Stimulated activated CD4-positive, alpha-beta T cell treated with anti-CD3 and anti-CD28 coated beads, Interleukin-2, amount 100 ng/mL, for 48 hours (primary cell): Measurements from ENCODE around the gene GGA1.

Source experiments
- DNase-seq, 2 donors: peaks; one replicate each; pipeline ENCODE4 v3.0.0-alpha.2; 2020

Gene GGA1

DNA sequence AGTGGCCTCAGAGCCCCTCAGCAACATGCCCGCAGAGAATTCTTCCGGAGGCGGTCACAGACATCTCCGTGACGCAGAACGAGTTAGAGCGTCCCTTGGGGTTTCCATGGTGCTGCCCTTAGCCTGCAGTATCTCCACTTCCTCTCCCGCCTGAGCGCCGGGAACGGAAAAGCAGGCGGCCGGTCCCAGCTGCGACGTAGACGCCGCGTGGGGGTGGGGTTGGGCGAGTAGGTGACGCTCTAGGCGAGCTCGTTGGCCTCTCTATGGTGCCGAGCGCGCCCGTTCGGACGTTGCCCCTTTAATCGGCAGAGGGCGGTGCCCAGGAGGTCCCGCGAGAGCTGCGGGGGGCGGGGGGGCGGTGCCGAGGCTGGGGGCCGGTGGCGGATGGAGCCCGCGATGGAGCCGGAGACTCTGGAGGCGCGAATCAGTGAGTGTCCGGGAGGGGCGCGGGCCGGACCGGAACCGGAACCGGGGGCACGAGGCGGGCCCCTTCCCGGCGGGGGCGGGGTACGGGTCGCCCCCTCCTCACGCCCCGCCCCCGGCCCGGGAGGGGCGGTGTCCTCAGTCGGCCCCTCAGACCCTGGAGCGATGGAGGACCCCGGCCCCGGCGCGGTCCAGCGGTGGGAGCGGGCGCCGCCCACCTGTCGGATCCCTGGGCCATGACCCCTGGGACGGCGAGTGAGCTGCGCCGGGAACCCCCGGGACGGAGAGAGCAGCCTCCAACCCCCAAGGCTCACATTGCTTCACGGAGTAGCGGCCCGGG is at the start of gene GGA1:
GGA1 (plus strand) TSS at position 358 of the 763 bp plus-strand sequence; CDS start at position 385, 27 bp downstream.
- DNase-seq = peak; percentile 91 to 92

GRCh38 chr22:37559521-37559900 is 49.1 kb upstream of the GGA1 start:
- DNase-seq = no peak

- DNase-seq = no peak
Observed at GRCh38 chr22:37559901-37560607, 48.6 kb upstream of the GGA1 start, which contains the start of gene CDC42EP1. Gene CDC42EP1 (plus strand): TSS chr22:37560480. CDS start chr22:37566350, 5,870 bp downstream.

DNA sequence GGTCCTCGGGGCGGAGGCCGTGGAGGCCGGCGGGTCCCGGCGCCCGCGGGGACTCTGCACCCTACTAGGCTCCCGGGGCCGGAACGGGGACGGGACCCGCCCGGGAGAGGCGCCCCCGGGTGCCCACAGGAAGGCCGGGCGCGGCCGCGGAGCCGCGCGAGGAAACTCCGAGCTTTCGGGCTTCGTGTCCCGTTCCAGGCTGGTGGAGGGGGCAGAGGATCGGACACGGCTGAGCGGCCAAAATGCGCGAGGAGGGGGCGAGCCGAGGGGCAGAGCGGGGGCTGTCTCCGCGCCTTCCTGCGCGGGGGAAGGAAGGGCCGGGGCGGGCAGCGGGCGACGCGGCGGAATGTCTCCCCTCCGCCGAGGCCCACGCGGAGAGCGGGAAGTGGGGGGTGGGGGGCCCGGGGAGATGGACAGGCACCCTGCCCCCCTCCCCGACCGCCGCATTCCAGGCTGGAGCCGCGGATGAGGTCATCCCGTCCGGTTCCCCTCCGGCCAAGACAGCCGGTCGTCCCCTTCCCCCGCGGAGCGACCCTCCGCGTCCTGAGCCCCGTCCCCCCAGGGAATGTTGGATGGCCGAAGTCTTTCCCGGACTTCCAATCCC is 47.9 kb upstream of the GGA1 start:
- no peak for DNase-seq

- DNase-seq = peak; percentile 85 to 88
Observed at GRCh38 chr22:37561212-37562048, 47.2 kb upstream of the GGA1 start.

DNA sequence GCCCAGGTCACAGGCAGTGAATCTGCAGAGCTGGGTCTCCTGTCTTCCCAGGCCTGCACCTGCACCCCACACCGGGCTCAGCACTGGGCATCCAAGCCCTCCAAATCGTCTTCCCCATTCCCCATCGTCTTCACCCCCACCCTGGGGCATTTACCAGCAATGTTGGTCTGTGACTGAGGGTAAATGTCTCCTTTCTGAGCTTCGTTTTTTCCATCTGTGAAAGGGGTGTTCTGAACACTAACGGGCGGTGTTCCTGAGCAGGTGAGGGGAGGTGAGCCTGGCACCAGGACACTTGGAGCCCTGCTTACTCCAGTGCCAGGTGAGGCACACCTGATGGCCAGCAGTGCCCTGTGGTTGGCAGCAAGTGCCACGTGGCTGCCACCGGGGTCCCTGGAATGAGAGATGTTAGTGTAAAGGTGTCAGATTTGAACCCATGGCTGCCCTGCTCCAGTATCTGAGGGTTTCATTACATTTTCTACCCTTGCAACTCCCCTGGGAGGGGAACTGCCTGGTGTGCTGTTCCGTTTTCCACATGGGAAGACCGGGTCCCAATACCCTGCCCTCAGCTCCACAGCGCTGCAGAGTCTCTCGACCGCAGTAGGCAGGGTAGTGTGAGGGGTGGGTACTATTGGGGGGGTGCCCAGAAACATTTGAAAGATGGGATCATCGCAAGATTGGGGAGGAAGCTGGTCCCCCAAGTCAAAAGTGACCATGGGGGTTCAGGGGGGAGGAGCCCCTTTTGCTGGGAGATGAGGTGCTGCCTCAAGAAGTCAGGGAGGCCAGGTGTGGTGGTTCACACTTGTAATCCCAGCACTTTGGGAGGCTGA is 46.4 kb upstream of the GGA1 start:
- DNase-seq = no peak

GRCh38 chr22:37563153-37564081 is 45.2 kb upstream of the GGA1 start:
- DNase-seq = no peak

DNA sequence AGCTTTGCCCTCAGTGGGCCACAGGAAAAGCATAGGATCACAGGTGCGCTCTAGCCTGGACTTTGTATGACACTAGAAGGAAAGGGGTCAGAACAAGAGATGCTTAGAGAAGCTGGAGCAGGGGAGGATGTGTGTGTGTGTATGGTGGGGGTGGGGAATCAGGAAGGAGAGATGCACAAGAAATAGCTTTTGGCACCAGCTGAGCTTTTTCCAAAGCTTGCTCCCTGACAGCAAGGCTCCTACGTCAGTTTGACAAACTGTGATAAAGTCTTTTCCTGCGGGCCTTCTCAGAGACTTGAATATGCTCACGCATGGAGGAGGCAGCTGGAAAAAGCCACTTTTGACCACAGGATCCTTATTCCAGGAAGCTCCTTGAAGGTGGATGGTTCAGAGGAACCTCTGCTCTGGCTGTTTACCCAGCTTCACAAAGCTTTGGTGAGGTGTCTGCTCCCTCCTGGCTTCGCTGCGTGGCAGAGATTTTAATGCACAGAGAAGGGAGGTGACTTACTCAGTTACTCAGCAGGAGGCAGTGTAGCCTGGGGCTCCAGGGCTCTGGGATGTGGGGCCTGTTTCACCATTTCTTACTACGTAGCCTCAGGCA is 44.4 kb upstream of the GGA1 start:
- no peak for DNase-seq

DNA sequence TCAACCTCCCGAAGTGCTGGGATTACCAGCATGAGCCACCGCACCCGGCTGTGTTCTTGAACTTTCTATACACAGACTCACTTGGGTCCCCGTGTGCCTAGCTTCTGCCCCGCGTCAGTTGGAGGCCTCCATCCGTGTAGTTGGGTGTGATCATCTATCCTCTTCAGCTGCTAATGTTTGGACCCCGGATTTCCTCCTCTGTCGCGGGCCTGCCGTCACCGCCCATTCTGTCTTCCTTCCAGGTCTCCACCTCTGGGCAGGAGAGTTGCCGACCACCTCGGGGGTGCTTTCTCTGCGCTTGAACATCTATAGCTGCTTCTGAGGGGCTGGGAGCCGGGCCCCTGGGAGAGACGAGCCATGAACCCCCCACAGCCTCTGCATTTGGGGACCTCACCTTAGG is 42.8 kb upstream of the GGA1 start:
- no peak for DNase-seq

DNA sequence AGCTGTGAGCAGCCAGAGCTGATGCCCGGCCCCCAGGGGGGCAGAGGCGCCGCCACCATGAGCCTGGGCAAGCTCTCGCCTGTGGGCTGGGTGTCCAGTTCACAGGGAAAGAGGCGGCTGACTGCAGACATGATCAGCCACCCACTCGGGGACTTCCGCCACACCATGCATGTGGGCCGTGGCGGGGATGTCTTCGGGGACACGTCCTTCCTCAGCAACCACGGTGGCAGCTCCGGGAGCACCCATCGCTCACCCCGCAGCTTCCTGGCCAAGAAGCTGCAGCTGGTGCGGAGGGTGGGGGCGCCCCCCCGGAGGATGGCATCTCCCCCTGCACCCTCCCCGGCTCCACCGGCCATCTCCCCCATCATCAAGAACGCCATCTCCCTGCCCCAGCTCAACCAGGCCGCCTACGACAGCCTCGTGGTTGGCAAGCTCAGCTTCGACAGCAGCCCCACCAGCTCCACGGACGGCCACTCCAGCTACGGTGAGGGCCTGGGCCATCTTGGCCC is 42.3 kb upstream of the GGA1 start:
- DNase-seq = no peak

- DNase-seq = peak; percentile 90 to 95
Observed at GRCh38 chr22:37566903-37567798, 41.5 kb upstream of the GGA1 start.

- DNase-seq = no peak
Observed at GRCh38 chr22:37568012-37568411, 40.6 kb upstream of the GGA1 start.

- DNase-seq = no peak
Observed at GRCh38 chr22:37568448-37569008, 40.1 kb upstream of the GGA1 start.

DNA sequence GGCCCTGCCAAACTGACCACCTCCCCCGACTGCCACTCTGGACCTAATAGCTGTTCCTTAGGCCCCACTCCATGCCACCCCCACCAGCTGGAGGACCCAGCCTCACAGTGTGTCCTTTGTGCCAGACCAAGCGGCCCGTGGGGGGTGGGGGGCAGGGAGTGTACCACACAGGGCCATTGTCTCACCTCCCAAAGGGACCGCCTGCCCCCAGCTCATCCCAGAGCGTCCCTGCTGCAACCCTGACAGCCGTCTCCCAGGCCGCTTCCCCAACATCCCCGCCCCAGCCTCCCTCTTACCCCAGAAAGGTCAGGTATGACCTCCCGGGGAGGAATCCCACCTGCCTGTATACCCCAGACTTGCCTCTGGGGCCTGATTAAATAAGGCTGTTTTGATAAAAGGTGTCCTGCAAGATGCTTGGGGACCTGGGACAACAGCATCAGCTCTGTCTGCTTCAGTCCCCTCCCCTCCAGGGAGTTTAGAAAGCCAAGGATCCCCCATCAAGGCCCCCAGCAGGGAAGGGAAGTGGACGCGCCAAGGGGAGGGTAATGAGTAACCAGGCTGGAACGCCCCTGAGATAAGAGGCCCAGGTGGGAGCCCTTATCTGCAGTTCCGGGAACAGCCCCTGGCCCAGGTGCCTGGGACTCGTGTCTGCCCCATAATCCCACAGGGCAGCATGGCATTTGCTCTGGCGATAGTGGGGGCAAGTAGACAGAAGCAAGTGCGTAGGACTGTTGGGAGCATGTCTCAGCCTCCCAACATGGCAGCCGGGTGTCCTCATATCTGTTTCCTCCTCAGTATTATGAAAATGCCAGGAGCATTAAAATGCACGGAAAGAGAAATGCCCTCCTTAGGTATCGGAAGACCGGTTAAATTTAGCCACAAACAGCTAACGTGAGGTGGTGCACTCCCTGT is 39.4 kb upstream of the GGA1 start:
- no peak for DNase-seq

GRCh38 chr22:37569921-37570660 is 38.5 kb upstream of the GGA1 start:
- DNase-seq = no peak

- no peak for DNase-seq
Observed at GRCh38 chr22:37570661-37570976, 38.0 kb upstream of the GGA1 start.
